SH-SY5Y (cell line): ENCODE results near the gene GNG7.

ENCODE experiments used
- GATA2 ChIP-seq: IDR thresholded peaks from 2 replicates; pipeline ENCODE4 v1.6.1; 2011; ENCODE audit warnings: mild to moderate bottlenecking, low read depth, low read length
- GATA3 ChIP-seq: IDR thresholded peaks from 2 replicates; pipeline ENCODE4 v1.6.1; 2011; ENCODE audit warnings: low read depth, mild to moderate bottlenecking, low read length, moderate library complexity

DNA sequence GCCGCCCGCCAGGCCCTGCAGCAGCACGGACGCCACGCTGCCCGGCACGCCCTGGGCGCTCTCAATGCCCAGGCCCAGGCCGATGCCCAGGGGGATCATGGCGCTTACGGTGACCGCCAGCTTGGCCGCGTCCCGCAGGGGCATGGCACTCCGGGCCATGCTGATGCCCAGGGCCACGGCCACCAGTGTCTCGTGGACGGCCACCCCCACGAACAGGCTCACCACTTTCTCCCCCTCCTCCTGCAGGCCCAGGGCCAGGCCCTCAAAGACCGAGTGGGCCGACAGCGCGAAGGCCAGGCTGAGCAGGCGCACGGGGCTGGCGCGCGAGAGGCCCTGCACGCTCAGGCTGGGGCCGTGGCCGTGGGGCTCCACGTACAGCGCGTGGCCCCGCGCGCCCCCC lies 30.4 kb upstream of the GNG7 start:
- TF ChIP-seq GATA3 (no peak), GATA2 (no peak)
